DND-41 (cell line): Measurements from ENCODE around the gene PLD3.

Experiments used
- ATAC-seq: fragments of 200-7000 bp; cut with Tn5 transposase; 3 replicates; pipeline ENCODE4 v1.9.1; 2021; ENCODE audit warnings: low read depth; ENCODE audit not compliant: insufficient read depth
- DNase-seq: peaks from one replicate; pipeline ENCODE4 v3.0.0-alpha.2; 2020
- H2AFZ ChIP-seq: 2 replicates; pipeline ENCODE4 v1.6.0; 2012; ENCODE audit warnings: low read depth, low read length
- H3K27ac ChIP-seq: 2 replicates; pipeline ENCODE4 v1.5.1; 2012; ENCODE audit warnings: low read length, inconsistent platforms
- H3K27me3 ChIP-seq: fragments of 200-600 bp; sonication (generic); 2 replicates; pipeline ENCODE4 v1.6.0; 2012; ENCODE audit warnings: low read length, mild to moderate bottlenecking, inconsistent platforms; ENCODE audit not compliant: insufficient read depth, poor library complexity
- H3K36me3 ChIP-seq: 2 replicates; pipeline ENCODE4 v1.5.1; 2012; ENCODE audit warnings: low read length, inconsistent platforms; ENCODE audit not compliant: insufficient read depth
- H3K4me1 ChIP-seq: 2 replicates; pipeline ENCODE4 v1.5.1; 2012; ENCODE audit warnings: mild to moderate bottlenecking, low read length; ENCODE audit not compliant: insufficient read depth
- H3K4me2 ChIP-seq: 2 replicates; pipeline ENCODE4 v1.6.0; 2012; ENCODE audit warnings: mild to moderate bottlenecking, moderate library complexity, low read length, inconsistent platforms; ENCODE audit not compliant: insufficient read depth
- H3K4me3 ChIP-seq, 2 experiments: fragments of 200-600 bp in 1 of 2; shearing (Covaris generic) in 1 of 2; 2 replicates each; pipeline ENCODE4 v1.5.1; 2012 to 2016; ENCODE audit warnings: inconsistent platforms in 2 of 2, low read length in 2 of 2, mild to moderate bottlenecking in 2 of 2, low read depth in 1 of 2, moderate library complexity in 1 of 2
- H3K79me2 ChIP-seq: 2 replicates; pipeline ENCODE4 v1.6.0; 2012; ENCODE audit warnings: low read length, inconsistent platforms; ENCODE audit not compliant: insufficient read depth
- H3K9ac ChIP-seq: 2 replicates; pipeline ENCODE4 v1.6.0; 2012; ENCODE audit warnings: low read depth, mild to moderate bottlenecking, inconsistent platforms, low read length, moderate library complexity
- H3K9me3 ChIP-seq: 2 replicates; pipeline ENCODE4 v1.5.1; 2012; ENCODE audit warnings: low read length, moderate library complexity, mild to moderate bottlenecking, inconsistent platforms; ENCODE audit not compliant: insufficient read depth, severe bottlenecking
- H4K20me1 ChIP-seq: 2 replicates; pipeline ENCODE4 v1.6.0; 2012; ENCODE audit warnings: low read length; ENCODE audit not compliant: insufficient read depth
- CTCF ChIP-seq: IDR thresholded peaks from 2 replicates; pipeline ENCODE4 v1.5.1; 2012; ENCODE audit warnings: borderline replicate concordance, low read length, moderate library complexity, mild to moderate bottlenecking; ENCODE audit not compliant: poor library complexity, severe bottlenecking; ENCODE audit errors: extremely low read depth
- EZH2 ChIP-seq: IDR thresholded peaks from 3 replicates; pipeline ENCODE4 v1.6.1; 2012; ENCODE audit warnings: borderline replicate concordance, low read depth, mild to moderate bottlenecking, moderate library complexity, low read length, inconsistent platforms; ENCODE audit not compliant: severe bottlenecking

The PLD3 gene

GRCh38 chr19:40357640-40358039, 9.1 kb downstream of the PLD3 start:
- Histone ChIP-seq H2AFZ (no peak overlapping the region), H3K79me2 (no peaks in the 10 kb centered on the region), H3K4me3 (no peak overlapping the region), H3K36me3 (no peaks in the 10 kb centered on the region), H3K4me1 (no peaks in the 10 kb centered on the region), H3K4me2 (no peak overlapping the region), H3K9me3 (no peaks in the 10 kb centered on the region), H3K9ac (no peak overlapping the region), H3K27ac (no peak overlapping the region), H4K20me1 (no peaks in the 10 kb centered on the region), H3K27me3 (no peaks in the 10 kb centered on the region)
- no peak for DNase-seq
- no peak for TF ChIP-seq EZH2
- no peak for TF ChIP-seq CTCF
- no peak for ATAC-seq

- Histone ChIP-seq H3K4me2 (no peak overlapping the region), H3K9me3 (no peaks in the 10 kb centered on the region), H3K27me3 (no peaks in the 10 kb centered on the region), H3K4me3 (no peak overlapping the region), H3K4me1 (no peaks in the 10 kb centered on the region), H2AFZ (no peak overlapping the region), H3K9ac (no peak overlapping the region), H4K20me1 (no peaks in the 10 kb centered on the region), H3K79me2 (no peaks in the 10 kb centered on the region), H3K36me3 (no peaks in the 10 kb centered on the region), H3K27ac (no peak overlapping the region)
- DNase-seq (no peak), ATAC-seq (no peak)
- TF ChIP-seq CTCF = no peak
- no peak for TF ChIP-seq EZH2
These were observed 10.3 kb downstream of the PLD3 start for GRCh38 chr19:40358773-40359172.

- H4K20me1 ChIP-seq = no peaks in the 10 kb centered on the region
- H3K4me3 ChIP-seq = no peak overlapping the region
- H3K27ac ChIP-seq = no peak overlapping the region
- no peak overlapping the region for H2AFZ ChIP-seq
- ATAC-seq (no peak), DNase-seq (no peak)
- no peak overlapping the region for H3K4me2 ChIP-seq
- H3K4me1 ChIP-seq = no peaks in the 10 kb centered on the region
- H3K9ac ChIP-seq = no peak overlapping the region
- H3K9me3 ChIP-seq = no peaks in the 10 kb centered on the region
- no peak for TF ChIP-seq CTCF
- no peak for TF ChIP-seq EZH2
- no peaks in the 10 kb centered on the region for H3K79me2 ChIP-seq
- no peaks in the 10 kb centered on the region for H3K36me3 ChIP-seq
- H3K27me3 ChIP-seq = no peaks in the 10 kb centered on the region
These were observed 11.7 kb downstream of the PLD3 start for GRCh38 chr19:40360020-40360707.
